Stimulated activated CD8-positive, alpha-beta memory T cell treated with anti-CD3 and anti-CD28 coated beads, Interleukin-7, amount 100 ng/mL, for 4 hours (primary cell): ENCODE data around the gene SEPTIN12.

Experiments
- DNase-seq, 2 donors: peaks; one replicate each; pipeline ENCODE4 v3.0.0-alpha.2; 2020; ENCODE audit warnings: low read depth in 2 of 2

Gene SEPTIN12

DNA sequence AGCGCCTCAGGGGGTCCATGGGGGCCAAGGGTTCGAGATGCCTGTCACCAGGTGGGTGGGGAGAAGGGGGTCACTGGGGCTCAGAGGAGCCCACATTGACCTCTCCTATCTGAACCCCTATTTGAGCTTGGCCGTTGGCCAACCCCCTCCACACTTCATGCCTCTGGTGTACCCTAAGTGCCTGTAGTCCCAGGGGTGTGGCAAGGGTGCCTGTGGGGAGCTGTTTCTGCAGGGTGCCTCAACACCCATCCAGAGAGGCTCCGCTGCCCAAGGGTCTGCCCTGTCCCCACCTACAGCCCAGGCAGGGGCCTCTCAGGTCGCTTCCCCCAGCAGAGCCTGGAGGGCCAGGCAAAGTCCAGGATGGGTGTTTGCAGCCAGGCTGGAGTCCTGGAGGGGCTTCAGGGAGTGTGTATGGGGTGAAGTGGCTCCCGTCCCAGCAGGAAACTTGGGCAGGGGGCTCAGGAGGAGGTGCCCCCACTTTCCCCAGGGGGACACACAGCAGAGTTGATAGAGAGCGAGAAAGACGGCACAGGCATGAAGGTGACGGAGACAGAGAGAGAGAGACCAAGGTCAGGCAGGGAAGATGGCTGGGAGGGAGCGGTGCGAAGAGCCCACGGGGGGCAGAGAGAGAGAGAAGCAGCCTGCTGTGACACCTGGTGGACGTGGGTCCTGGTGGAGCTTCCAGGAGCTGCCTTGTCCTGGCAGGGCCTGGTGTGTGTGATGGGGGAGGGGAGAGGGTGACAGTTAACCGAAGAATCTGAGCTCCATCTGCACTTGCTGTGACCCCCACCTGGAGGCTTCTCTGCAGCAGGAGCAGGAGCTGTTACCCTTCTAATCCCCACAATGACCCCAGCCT lies at the start of gene SEPTIN12:
Gene SEPTIN12, minus strand, starts transcription at position 719 of the 856 bp plus-strand sequence. Its CDS starts 700 bp downstream, at position 19.
- DNase-seq = no peak

GRCh38 chr16:4836727-4837126 lies 48.6 kb upstream of the SEPTIN12 start:
- no peak for DNase-seq

DNA sequence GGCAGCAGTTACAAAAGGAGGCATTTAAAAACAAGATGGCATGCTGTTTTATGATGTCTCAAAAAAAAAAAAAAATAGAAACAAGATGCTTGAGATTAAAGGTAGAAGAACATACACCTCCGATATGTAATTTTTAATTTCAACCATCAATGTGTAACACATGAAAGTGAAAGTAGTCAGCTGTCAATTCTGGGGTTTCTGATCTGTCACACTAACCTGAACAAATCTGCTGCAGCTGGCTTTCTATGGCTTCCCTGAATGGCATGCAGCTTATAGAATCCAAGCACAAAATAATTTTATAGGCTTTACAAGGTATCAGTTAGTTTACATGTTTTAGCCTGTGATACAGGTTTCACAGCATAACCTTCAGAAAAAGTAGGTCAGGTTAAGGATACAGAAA lies 45.4 kb upstream of the SEPTIN12 start:
- DNase-seq = no peak

DNA sequence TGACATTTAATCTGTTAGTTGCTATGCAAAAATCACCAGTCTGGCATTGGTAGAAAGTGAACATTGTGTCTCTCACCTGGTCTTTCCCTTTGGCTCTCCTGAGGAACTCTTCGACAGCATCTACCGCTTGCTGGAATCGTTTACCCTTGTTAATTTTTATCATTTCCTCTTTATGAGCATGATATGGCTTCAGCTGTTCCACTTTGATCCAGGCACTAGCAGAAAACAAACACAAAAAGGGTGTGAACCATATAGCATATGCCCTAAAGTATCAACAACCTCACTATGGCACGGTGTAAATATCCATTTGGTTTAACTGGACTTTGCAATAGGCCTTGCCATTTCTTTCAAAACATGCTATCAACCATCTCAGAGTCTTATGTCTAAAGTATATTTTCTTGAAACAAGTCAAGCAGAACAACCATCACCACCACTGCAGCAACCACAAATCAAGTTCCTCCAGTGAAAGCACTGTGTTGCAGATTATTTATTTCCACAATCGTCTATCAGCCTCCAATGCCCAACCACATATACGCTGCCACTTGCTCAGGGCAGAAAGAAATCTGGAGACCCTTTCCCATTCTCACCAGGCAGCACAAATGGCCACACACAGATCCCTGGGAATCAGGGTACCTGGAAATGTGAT lies 44.7 kb upstream of the SEPTIN12 start:
- no peak for DNase-seq

- DNase-seq = no peak
These were observed 43.5 kb upstream of the SEPTIN12 start for GRCh38 chr16:4831616-4832015.

DNA sequence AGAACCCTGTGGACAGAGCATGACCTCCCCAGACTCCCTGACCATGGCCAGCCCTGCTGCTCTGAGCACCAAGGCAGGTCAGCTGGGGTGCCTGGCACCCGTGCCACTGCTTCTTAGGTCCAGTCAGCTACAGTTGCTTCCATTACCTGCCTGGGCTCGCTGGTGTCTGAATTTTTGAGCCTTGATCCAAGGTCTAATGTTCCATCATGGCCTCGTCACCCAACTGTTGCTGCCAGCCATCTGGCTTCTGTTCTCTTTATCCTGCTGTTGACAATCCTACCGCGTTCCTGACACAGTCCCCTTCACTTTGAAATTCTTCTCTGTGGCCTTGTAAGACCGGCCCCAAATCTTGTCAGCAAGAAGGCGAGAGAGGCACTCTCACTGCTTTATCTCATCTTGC lies 42.3 kb upstream of the SEPTIN12 start:
- no peak for DNase-seq

DNA sequence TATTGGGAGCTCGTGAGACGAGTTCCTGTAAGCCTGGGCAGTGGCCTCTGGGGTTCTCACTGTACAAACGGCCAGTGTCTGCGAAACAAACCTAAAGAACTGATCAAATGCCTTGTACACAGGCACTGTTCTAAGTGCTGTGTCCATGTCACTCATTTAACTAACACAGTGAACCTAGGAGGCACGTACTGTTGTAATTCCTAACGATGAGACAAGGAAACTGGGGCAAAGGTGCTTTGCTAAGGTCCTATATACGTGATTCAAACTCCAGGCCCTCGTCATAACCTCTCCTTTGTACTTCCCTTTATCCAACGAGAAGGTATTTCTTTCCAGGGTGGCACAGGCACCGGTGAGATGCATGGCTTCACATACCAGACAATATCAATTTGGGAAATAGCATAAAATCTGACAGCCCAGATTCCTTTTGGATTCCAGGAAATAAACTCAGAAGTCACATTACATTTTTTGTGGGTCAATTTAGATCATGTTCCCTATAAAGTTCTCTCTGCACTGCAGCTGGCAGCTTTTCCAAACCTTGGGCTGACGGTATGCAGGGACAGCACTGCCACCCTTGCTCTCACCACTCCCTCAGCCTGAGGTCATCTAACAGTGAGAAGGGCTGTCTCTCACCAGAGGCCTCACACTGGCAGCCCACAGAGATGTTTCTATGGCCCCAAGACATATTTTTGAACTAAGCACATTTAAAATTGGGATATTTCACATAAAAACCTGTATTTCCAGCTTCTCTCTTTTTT lies 40.6 kb upstream of the SEPTIN12 start:
- DNase-seq = no peak

DNA sequence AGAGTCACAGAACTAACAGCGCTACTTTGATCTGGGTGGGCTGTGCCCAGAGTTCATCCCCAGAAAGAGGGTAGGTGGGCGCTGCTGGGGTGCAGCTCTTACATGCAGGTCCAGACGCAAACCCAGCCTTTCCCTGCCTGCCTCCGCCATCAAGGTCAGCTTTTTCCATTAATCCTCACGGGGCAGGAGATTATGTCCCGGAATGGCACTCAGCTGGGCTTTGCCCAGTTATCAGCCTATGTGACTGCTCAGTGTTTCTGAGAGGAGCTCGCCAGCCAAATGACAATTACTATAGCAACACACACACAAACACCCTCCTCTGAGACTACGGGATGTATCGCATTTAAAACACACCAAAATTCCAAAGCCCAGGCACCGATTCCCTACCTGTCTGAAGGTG lies 38.8 kb upstream of the SEPTIN12 start:
- no peak for DNase-seq

DNA sequence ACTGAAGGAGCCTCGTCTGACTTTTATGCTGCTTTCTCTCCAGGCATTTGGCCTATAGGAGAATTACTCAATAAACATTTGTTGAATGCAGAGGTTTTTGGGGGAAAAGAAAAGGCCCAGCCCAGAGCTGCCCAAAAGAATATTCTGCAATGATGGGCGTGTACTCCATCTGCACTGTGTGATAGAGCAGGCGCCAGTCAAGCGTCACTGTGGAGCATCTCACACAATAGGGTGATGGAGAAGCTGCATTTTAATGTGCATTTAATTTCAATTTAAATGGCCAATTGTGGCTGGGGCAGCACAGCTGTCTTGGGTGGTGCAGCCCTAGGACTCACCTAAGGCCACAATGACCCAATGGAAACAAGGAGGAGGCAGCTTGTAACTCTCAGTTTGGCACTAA lies 38.4 kb upstream of the SEPTIN12 start:
- DNase-seq = no peak

GRCh38 chr16:4825196-4825595 lies 37.1 kb upstream of the SEPTIN12 start:
- DNase-seq = no peak

GRCh38 chr16:4820652-4821051 lies 32.5 kb upstream of the SEPTIN12 start:
- DNase-seq = no peak

DNA sequence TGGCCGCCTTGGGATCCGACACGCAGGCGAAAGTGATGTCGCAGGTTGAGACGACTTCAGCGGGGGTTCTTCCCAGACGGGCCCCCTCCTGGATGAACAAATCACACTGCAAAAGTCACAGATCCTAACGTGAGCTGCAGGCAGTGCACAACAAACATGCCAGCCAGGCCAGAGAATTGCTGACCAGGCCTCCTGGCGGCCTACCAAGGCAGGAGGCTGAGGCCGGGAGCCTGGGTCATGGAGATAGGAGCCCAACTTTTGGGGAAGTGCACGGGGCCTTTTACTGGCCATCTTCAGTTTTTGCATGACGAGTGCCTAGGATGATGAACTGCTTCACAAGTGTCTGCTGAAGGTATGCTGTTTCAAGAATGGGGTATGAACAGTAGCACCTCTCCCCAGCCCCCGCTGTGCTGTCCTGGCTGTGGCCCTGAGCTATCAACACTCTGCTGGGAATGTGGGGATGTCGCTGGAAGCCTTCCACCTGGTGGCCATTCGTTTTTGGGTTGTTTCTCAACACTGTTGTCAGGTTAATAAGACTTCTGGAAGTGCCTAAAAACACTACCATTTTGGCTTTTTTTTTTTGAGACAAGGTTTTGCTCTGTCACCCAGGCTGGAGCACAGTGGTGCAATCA lies 26.5 kb upstream of the SEPTIN12 start:
- DNase-seq = no peak

DNA sequence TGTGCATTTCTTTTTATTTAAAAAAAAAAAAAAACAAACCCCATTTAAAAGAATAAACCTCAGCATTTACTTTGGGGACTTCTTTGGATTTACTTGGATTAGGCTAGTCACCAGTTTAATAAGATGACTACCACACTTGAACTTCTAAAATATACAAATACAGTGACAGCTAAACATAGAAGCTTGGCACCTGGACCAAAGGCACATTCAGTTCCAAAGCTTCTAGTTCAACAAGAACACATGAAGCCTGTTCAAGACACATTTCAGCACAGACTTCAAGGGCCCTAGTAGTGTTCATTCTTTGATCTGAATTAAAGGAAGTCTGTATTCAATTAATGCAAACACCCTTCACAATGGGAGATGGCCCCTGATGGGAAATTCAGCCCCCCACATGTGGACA lies 25.9 kb upstream of the SEPTIN12 start:
- no peak for DNase-seq

DNA sequence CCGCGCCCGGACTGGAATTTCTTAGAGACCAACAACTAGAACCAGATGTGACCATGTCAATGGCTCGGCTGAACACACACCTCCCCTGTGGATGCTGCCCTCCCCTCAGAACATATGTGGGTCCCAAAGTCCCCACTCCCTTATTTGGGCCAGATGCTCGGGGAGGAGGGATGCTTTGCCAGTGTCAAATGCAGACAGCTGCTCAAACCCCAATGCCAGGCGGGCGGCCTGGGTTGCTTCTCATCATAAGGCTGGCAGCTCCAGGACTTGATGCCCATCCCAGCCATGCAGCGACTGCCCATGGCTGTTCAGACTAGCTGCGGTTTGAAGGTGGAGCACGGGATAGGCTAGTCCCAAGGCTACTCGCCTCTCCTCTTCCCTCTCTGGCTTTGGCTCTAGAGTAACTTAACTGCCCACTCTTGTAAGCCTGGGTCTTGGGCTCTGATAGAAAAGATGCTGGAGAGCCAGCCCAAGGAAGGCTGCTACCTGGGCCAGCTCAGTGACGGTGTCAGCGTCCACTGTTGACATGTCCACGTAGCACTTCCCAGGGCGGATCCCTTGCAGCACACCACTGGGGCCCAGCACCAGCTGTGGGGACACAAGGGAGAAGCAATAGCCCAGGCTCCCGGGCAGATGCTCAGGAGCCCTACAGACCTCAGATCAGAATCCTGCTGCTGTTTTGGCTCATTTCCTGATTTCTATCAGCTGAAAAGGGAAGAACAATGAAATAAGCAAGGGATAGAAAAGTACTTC lies 25.3 kb upstream of the SEPTIN12 start:
- DNase-seq = no peak

GRCh38 chr16:4811773-4812172 lies 23.6 kb upstream of the SEPTIN12 start:
- DNase-seq = no peak

DNA sequence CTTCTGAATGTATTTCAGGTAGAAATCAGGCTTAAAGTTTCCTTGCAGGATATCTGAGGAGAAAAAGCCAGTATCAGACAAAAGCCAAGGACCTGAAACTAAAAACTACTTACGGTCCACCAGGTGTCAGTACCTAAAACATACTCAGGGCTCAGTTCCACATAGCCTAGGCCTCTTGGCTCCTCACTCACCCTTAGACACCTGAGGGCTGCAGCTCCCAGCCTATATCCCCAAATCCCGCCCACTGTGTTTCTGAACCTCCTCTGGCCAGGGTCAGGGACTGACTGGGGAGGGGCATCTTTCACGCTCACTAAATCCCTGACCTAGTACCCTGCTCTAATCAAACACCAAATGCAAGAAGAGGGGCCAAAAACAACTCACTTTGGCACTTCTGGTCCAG lies 23.1 kb upstream of the SEPTIN12 start:
- no peak for DNase-seq

DNA sequence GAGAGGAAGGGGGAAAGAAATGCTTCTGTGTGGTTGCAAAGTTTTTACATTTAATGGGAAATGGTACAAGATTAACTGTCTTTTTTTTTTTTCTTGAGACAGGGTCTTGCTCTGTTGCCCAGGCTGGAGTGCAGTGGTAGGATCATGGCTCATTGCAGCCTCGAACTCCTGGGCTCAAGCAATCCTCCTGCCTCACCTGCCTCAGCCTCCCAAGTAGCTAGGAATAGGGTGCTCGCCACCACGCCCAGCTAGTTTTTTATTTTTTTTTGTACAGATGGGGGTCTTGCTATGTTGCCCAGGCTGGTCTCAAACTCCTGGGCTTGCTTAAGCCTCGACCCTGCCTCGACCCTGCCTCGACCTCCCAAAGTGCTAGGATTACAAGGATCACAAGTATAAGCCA lies 18.1 kb upstream of the SEPTIN12 start:
- DNase-seq = no peak

GRCh38 chr16:4805231-4805630 lies 17.1 kb upstream of the SEPTIN12 start:
- no peak for DNase-seq

DNA sequence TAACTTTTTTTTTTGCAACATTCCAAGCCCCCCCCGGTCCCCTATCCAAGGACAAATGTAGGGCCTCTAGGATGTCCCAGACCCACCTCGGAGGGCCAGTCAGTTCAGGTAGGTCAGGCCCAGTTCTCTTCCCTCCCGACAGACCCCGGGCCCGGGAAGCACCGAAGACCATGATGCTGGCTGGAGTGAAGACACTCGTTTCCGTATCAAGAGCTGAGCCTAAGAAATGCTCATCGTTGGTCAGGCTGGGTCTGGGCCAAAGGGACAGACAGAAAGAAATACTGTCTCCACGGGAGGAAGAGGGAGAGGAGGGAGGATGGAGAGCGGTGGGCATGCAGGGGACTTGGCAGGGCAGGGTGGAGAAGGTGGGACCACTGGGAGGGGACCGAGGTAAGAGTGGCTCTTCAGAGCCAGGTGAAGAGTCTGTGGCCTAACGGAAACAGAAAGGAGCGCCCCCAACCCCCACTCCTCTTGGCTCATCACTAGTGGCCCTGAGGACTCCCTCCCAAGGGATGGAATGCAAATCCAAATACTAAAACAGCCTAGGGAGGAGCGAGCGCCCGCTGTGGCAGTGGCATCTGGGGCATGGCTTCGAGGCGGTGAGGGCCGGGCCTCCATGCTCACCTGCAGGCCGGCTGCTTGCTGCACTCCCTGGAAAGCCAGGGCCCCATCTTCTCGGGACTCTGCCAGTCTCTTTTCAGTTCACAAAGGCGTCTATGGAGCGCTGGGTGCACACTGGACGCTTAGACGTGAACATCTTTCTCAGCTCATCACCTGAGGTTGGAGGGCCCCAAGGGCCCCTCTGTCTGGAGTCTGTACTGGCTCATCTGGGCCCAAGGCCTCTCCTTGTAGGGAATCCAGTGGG lies 16.0 kb upstream of the SEPTIN12 start:
- no peak for DNase-seq

- no peak for DNase-seq
These were observed 15.3 kb upstream of the SEPTIN12 start for GRCh38 chr16:4803401-4803844.
